ENCODE results near the gene ASTN2.

DNA sequence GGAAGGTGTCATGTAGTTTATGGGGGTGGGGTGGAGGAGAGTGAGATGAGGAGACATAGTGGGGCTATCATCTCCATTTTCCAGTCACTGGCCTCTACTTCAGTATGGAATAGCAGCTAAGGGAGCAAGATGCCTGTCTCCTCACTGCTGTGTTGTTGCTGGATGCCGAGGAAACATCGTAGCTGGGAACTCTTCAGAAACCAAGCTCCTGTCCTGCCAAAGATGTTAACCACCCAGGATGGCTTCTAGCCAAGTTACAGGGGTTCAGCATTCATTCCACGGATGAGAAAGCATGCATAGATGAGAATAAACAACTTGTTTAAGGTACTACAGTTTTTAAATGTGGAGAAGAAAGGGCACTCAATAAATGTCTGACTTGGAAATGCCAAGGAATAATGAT, 226.5 kb downstream of the ASTN2 start:
- no peak for TF ChIP-seq CTCF (IDR thresholded peaks at IDR 0.05)
- TF ChIP-seq POLR2A (IDR thresholded peaks at IDR 0.05): no peak

Measured in thyroid gland (tissue), 4 donors.